ENCODE measurements around the gene TBC1D8. TPM values are rescaled to one million over a fixed set of nuclear protein-coding genes. Genes with fewer than 3 reads are reported as not detected.

TBC1D8 gene
- total RNA-seq, 3 donors from 2014 or later (not counting 1 experiment from before 2014, with no cell fraction given): 2.2 to 8.7 (median 5.1) TPM

- Histone ChIP-seq H3K9me3 (ENCODE audit: control insufficient read depth, insufficient read depth, low read length) (no peaks in the 10 kb centered on the region), H3K4me3 (ENCODE audit: low read length) (no peak overlapping the region), H3K36me3 (ENCODE audit: control insufficient read depth, insufficient read depth, low read length) (no peaks in the 10 kb centered on the region), H3K4me1 (ENCODE audit: control insufficient read depth, insufficient read depth, low read length) (peaks cover 29% of the 10 kb centered on the region), H3K27ac (ENCODE audit: low read length) (no peak overlapping the region), H3K27me3 (ENCODE audit: control insufficient read depth, insufficient read depth, low read length) (peaks cover 8% of the 10 kb centered on the region)
- no peak for TF ChIP-seq CTCF (IDR thresholded peaks at IDR 0.05)
- H3K4me1 Mint-ChIP-seq: peaks cover 32 to 41% of the 10 kb centered on the region in 2 donors
- 79% methylated on average over 3 of the region's 3 CpGs for WGBS (ENCODE audit: insufficient coverage)
- intact Hi-C loops (cut with micrococcal nuclease): no loop called here
- DNase-seq: no peak
- H3K4me3 Mint-ChIP-seq: peak overlapping the region; percentile 10
- ATAC-seq: no peak
- H3K9me3 Mint-ChIP-seq: no peaks in the 10 kb centered on the region
- peak overlapping the region in 1 of 2 donors; percentile 5 for H3K27ac Mint-ChIP-seq
- H3K27me3 Mint-ChIP-seq (ENCODE audit: low read depth in 2 of 2): peaks cover 33 to 53% of the 10 kb centered on the region in 2 donors
- H3K36me3 Mint-ChIP-seq: no peaks in the 10 kb centered on the region
Measured at GRCh38 chr2:101125808-101126207, 25.4 kb downstream of the TBC1D8 start.

- Mint-ChIP-seq H3K9me3 (no peaks in the 10 kb centered on the region), H3K4me1 (peaks cover 32 to 41% of the 10 kb centered on the region in 2 donors), H3K27ac (no peak overlapping the region), H3K36me3 (no peaks in the 10 kb centered on the region), H3K27me3 (ENCODE audit: low read depth in 2 of 2) (peaks cover 34 to 53% of the 10 kb centered on the region in 2 donors), H3K4me3 (peak overlapping the region; percentile 10)
- intact Hi-C loops (cut with micrococcal nuclease): no loop called here
- no peak overlapping the region for H3K27ac ChIP-seq (ENCODE audit: low read length)
- H3K36me3 ChIP-seq (ENCODE audit: control insufficient read depth, insufficient read depth, low read length): no peaks in the 10 kb centered on the region
- peak in 1 of 2 donors; percentile 29 for DNase-seq
- H3K4me3 ChIP-seq (ENCODE audit: low read length): no peak overlapping the region
- ATAC-seq: peak; percentile 43 to 54 (median 47)
- 0% methylated on average over 3 of the region's 3 CpGs for WGBS (ENCODE audit: insufficient coverage)
- peaks cover 29% of the 10 kb centered on the region for H3K4me1 ChIP-seq (ENCODE audit: control insufficient read depth, insufficient read depth, low read length)
- no peak for TF ChIP-seq CTCF (IDR thresholded peaks at IDR 0.05)
- no peaks in the 10 kb centered on the region for H3K9me3 ChIP-seq (ENCODE audit: control insufficient read depth, insufficient read depth, low read length)
- H3K27me3 ChIP-seq (ENCODE audit: control insufficient read depth, insufficient read depth, low read length): peaks cover 8% of the 10 kb centered on the region
Measured at GRCh38 chr2:101125374-101125773, 25.8 kb downstream of the TBC1D8 start.

GRCh38 chr2:101124643-101125366 is 26.4 kb downstream of the TBC1D8 start:
- Mint-ChIP-seq H3K4me3 (no peak overlapping the region), H3K9me3 (no peaks in the 10 kb centered on the region), H3K27me3 (ENCODE audit: low read depth in 2 of 2) (peaks cover 40 to 59% of the 10 kb centered on the region in 2 donors), H3K4me1 (peaks cover 32 to 41% of the 10 kb centered on the region in 2 donors), H3K27ac (no peak overlapping the region), H3K36me3 (no peaks in the 10 kb centered on the region)
- Histone ChIP-seq H3K27ac (ENCODE audit: low read length) (no peak overlapping the region), H3K9me3 (ENCODE audit: control insufficient read depth, insufficient read depth, low read length) (no peaks in the 10 kb centered on the region), H3K4me3 (ENCODE audit: low read length) (no peak overlapping the region), H3K27me3 (ENCODE audit: control insufficient read depth, insufficient read depth, low read length) (peaks cover 8% of the 10 kb centered on the region), H3K4me1 (ENCODE audit: control insufficient read depth, insufficient read depth, low read length) (peaks cover 29% of the 10 kb centered on the region), H3K36me3 (ENCODE audit: control insufficient read depth, insufficient read depth, low read length) (no peaks in the 10 kb centered on the region)
- ATAC-seq (no peak), DNase-seq (no peak)
- intact Hi-C loops (cut with micrococcal nuclease): no loop called here
- WGBS (ENCODE audit: insufficient coverage): 80% methylated on average over 7 of the region's 7 CpGs
- no peak for TF ChIP-seq CTCF (IDR thresholded peaks at IDR 0.05)
